ENCODE data around the gene VPS37B.

DNA sequence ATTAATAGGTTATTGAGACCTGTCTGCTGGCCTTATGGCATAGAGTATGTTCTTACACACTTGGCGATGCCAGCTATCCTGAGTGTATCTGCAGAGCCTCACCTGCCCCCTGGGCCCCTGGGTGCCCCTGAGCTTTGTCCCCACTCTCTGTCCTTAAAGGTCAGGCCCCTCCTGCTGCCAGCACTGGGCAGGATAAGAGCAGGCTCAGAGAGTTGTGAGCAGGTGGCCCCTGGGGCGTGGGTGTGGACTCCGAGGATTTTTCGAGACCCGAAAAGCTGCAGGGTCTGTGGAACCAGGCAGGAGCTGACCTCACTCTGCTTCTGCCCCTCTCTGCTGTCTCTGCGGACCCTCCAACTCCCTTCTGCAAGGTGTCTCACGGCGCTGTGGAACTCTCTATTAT lies 52.5 kb downstream of the VPS37B start:
- TF ChIP-seq, protein P1, sequence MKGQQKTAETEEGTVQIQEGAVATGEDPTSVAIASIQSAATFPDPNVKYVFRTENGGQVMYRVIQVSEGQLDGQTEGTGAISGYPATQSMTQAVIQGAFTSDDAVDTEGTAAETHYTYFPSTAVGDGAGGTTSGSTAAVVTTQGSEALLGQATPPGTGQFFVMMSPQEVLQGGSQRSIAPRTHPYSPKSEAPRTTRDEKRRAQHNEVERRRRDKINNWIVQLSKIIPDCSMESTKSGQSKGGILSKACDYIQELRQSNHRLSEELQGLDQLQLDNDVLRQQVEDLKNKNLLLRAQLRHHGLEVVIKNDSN (CRISPR knock-in tag; IDR thresholded peaks at IDR 0.05) = no peak
- TF ChIP-seq TEAD4 (CRISPR knock-in tag; IDR thresholded peaks at IDR 0.05) (no peak), CBFB (CRISPR knock-in tag; IDR thresholded peaks at IDR 0.05; ENCODE audit: low read depth) (no peak), ETV6 (CRISPR knock-in tag; IDR thresholded peaks at IDR 0.05) (no peak), MYBL2 (CRISPR knock-in tag; IDR thresholded peaks at IDR 0.05) (no peak), ESRRA (CRISPR knock-in tag; IDR thresholded peaks at IDR 0.05; ENCODE audit: borderline replicate concordance) (no peak)
- TF ChIP-seq, protein P2, sequence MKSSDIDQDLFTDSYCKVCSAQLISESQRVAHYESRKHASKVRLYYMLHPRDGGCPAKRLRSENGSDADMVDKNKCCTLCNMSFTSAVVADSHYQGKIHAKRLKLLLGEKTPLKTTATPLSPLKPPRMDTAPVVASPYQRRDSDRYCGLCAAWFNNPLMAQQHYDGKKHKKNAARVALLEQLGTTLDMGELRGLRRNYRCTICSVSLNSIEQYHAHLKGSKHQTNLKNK (CRISPR knock-in tag; IDR thresholded peaks at IDR 0.05) = no peak
- TF ChIP-seq, protein P3, sequence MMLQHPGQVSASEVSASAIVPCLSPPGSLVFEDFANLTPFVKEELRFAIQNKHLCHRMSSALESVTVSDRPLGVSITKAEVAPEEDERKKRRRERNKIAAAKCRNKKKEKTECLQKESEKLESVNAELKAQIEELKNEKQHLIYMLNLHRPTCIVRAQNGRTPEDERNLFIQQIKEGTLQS (CRISPR knock-in tag; conservative IDR thresholded peaks at IDR 0.05) = no peak
- TF ChIP-seq, protein P4, sequence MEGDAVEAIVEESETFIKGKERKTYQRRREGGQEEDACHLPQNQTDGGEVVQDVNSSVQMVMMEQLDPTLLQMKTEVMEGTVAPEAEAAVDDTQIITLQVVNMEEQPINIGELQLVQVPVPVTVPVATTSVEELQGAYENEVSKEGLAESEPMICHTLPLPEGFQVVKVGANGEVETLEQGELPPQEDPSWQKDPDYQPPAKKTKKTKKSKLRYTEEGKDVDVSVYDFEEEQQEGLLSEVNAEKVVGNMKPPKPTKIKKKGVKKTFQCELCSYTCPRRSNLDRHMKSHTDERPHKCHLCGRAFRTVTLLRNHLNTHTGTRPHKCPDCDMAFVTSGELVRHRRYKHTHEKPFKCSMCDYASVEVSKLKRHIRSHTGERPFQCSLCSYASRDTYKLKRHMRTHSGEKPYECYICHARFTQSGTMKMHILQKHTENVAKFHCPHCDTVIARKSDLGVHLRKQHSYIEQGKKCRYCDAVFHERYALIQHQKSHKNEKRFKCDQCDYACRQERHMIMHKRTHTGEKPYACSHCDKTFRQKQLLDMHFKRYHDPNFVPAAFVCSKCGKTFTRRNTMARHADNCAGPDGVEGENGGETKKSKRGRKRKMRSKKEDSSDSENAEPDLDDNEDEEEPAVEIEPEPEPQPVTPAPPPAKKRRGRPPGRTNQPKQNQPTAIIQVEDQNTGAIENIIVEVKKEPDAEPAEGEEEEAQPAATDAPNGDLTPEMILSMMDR (IDR thresholded peaks at IDR 0.05) = no peak
- TF ChIP-seq, protein P5, sequence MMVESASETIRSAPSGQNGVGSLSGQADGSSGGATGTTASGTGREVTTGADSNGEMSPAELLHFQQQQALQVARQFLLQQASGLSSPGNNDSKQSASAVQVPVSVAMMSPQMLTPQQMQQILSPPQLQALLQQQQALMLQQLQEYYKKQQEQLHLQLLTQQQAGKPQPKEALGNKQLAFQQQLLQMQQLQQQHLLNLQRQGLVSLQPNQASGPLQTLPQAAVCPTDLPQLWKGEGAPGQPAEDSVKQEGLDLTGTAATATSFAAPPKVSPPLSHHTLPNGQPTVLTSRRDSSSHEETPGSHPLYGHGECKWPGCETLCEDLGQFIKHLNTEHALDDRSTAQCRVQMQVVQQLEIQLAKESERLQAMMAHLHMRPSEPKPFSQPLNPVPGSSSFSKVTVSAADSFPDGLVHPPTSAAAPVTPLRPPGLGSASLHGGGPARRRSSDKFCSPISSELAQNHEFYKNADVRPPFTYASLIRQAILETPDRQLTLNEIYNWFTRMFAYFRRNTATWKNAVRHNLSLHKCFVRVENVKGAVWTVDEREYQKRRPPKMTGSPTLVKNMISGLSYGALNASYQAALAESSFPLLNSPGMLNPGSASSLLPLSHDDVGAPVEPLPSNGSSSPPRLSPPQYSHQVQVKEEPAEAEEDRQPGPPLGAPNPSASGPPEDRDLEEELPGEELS (CRISPR knock-in tag; IDR thresholded peaks at IDR 0.05) = no peak
- TF ChIP-seq, protein P6, sequence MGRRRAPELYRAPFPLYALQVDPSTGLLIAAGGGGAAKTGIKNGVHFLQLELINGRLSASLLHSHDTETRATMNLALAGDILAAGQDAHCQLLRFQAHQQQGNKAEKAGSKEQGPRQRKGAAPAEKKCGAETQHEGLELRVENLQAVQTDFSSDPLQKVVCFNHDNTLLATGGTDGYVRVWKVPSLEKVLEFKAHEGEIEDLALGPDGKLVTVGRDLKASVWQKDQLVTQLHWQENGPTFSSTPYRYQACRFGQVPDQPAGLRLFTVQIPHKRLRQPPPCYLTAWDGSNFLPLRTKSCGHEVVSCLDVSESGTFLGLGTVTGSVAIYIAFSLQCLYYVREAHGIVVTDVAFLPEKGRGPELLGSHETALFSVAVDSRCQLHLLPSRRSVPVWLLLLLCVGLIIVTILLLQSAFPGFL (CRISPR knock-in tag; IDR thresholded peaks at IDR 0.05; ENCODE audit: borderline replicate concordance) = no peak
